ENCODE results near the gene MAPK7. TPM values are rescaled to one million over a fixed set of nuclear protein-coding genes. Genes with fewer than 3 reads are reported as not detected.

MAPK7 gene
- total and polyA plus RNA-seq, 2 of the 4 experiments (the other 2 are of a cell fraction) = 9.7 to 25.4 TPM

DNA sequence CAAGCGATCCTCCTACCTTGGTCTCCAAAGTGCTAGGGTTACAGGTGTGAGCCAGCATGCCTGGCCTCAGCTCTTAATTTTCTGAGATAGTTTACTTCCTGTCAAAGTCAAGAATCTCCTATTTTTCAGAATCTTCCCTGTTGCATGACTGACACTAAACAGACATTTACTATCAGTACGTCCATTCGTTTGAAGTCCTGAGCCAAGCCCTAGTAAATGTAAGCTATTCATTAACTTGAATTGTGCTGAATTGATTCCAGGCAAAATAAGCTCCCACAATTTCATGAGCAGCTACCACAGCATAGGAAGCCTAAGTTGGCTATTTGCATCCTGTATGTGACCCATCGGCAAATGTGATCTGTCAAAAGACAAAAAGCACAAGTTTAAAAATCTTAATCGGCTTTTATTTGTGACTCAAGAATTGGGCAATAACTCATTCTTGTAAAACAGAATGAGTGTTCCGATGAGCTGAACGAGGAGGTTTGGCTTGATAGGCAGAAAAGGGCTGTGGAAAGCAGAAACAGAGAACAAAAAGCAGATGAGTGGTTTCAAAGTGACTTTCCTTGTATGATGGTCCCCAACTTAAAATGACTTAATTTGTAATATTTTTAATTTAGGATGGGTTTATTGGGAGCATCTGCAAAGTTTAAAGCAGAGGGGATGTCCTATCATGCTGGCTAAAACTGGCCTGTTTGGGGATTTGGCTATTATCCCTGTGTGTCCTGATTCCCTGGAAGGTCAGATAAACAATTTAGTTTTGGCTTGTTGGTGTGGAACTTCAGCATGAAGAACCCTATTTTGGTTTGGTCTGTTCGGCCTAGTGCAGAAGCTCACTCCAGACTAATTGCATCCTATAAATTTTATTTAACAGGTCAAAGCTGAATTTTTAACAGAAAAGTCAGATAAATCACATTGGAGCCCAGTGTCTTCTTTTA lies 46.9 kb downstream of the MAPK7 start:
- no peaks in the 10 kb centered on the region for H3K36me3 ChIP-seq (ENCODE audit: control insufficient read depth, insufficient read depth, low read length)
- H3K9me3 ChIP-seq (ENCODE audit: control insufficient read depth, insufficient read depth, low read length) = no peaks in the 10 kb centered on the region; the same call in 1 of the 2 replicates
- peaks cover 1% of the 10 kb centered on the region; the same call in 1 of the 2 replicates for H3K4me1 ChIP-seq (ENCODE audit: control insufficient read depth, insufficient read depth, low read length)
- ATAC-seq (ENCODE audit: low read depth) (peak; percentile 46; the same call in 1 of the 2 replicates), DNase-seq (peak; percentile 23)
- dilution Hi-C loops (cut with HindIII; ENCODE audit: low sequenced_read_pairs, unreplicated experiment) (no loop called here), intact Hi-C loops (cut with micrococcal nuclease) (no loop called here), in situ Hi-C loops (cut with MboI; ENCODE audit: low sequenced_read_pairs) (no loop called here)
- H3K18ac ChIP-seq (ENCODE audit: low read depth, low read length) = no peak overlapping the region
- CTCF ChIA-PET = interaction anchor here (1.6 kb wide), 1 partner anchor 10 kb away, joined by 5 read pairs; no protein-coding TSS in a partner anchor
- H4K8ac ChIP-seq (ENCODE audit: low read depth in 2 of 2, low read length in 2 of 2) = no peak overlapping the region
- H2AFZ ChIP-seq (replicated peaks; ENCODE audit: low read length, poor library complexity) = no peak overlapping the region
- POLR2A ChIA-PET (ENCODE audit: unreplicated experiment) = no interaction called here
- no peak overlapping the region for H3K14ac ChIP-seq (replicated peaks; ENCODE audit: low read depth, low read length)
- no peaks in the 10 kb centered on the region for H3K9me1 ChIP-seq (ENCODE audit: insufficient read depth, low read length)
- no peak overlapping the region for H4K91ac ChIP-seq (ENCODE audit: insufficient read depth, low read depth, low read length)
- H2BK20ac ChIP-seq (ENCODE audit: low read depth, low read length) = no peak overlapping the region
- peaks cover 3% of the 10 kb centered on the region for H3K27me3 ChIP-seq (ENCODE audit: control insufficient read depth, insufficient read depth, low read length)
- no peak overlapping the region for H2BK15ac ChIP-seq (ENCODE audit: low read depth, low read length)
- no TSS peak for BruUV-seq (replicated peaks)
- no peaks in the 10 kb centered on the region for H3K79me1 ChIP-seq (ENCODE audit: low read depth in 1 of 2, low read length in 2 of 2)
- H3K4ac ChIP-seq (ENCODE audit: low read depth, low read length) = no peak overlapping the region
- H2BK5ac ChIP-seq (ENCODE audit: low read depth, low read length, poor library complexity, severe bottlenecking) = no peak overlapping the region
- H4K5ac ChIP-seq (ENCODE audit: low read depth, low read length) = no peak overlapping the region
- WGBS, 2 experiments (ENCODE audit: extremely low coverage in 2 of 2, insufficient read length in 1 of 2) = 0% methylated on average over 2 of the region's 8 CpGs; no CpG with 5 or more reads in 1 of the 2 experiments
- no peak overlapping the region for H2AK5ac ChIP-seq (ENCODE audit: low read depth, low read length)
- no peak overlapping the region for H3K23ac ChIP-seq (ENCODE audit: low read depth, low read length)
- H2AK9ac ChIP-seq (replicated peaks; ENCODE audit: low read depth, low read length, poor library complexity) = no peak overlapping the region
- H4K20me1 ChIP-seq (ENCODE audit: insufficient read depth, low read length) = no peaks in the 10 kb centered on the region
- H3K56ac ChIP-seq (ENCODE audit: extremely low read depth, insufficient read depth, low read length) = no peak overlapping the region
- TF ChIP-seq CEBPB (IDR thresholded peaks at IDR 0.05; ENCODE audit: low read depth, low read length) = peak; percentile 84
- TF ChIP-seq, protein P1, sequence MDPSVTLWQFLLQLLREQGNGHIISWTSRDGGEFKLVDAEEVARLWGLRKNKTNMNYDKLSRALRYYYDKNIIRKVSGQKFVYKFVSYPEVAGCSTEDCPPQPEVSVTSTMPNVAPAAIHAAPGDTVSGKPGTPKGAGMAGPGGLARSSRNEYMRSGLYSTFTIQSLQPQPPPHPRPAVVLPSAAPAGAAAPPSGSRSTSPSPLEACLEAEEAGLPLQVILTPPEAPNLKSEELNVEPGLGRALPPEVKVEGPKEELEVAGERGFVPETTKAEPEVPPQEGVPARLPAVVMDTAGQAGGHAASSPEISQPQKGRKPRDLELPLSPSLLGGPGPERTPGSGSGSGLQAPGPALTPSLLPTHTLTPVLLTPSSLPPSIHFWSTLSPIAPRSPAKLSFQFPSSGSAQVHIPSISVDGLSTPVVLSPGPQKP (IDR thresholded peaks at IDR 0.05; ENCODE audit: borderline replicate concordance, low read depth, low read length) = no peak
- no peak for TF ChIP-seq RAD21 (IDR thresholded peaks at IDR 0.05; ENCODE audit: low read length)
- TF ChIP-seq NFE2L2 (IDR thresholded peaks at IDR 0.05; ENCODE audit: low read depth, low read length) = no peak
- TF ChIP-seq RCOR1 (IDR thresholded peaks at IDR 0.05; ENCODE audit: insufficient replicate concordance, low read length) = no peak
- no peak overlapping the region for H3K27ac ChIP-seq (ENCODE audit: insufficient read depth, low read length)
- no peak overlapping the region for H2BK120ac ChIP-seq (ENCODE audit: low read depth, low read length)
- H3K4me3 ChIP-seq (ENCODE audit: insufficient read depth, low read depth, low read length) = no peak overlapping the region
- no peak overlapping the region for H3K9ac ChIP-seq (ENCODE audit: low read depth, low read length)
- H3K4me2 ChIP-seq (ENCODE audit: low read depth, low read length) = no peak overlapping the region

Data from IMR-90 (cell line).